OCI-LY1 (cell line): Measurements from ENCODE around the gene SUN1.

Source experiments
- H2AFZ ChIP-seq: fragments of 200-600 bp; sonication (generic), shearing (Covaris generic); 2 replicates; pipeline ENCODE4 v1.6.0; 2014; ENCODE audit warnings: antibody characterized with exemption, mild to moderate bottlenecking, low read length
- H3F3A ChIP-seq: fragments of 200-600 bp; sonication (generic), shearing (Covaris generic); 2 replicates; pipeline ENCODE4 v1.6.0; 2014; ENCODE audit warnings: mild to moderate bottlenecking, antibody characterized with exemption, low read length, moderate library complexity; ENCODE audit not compliant: insufficient read depth
- H3K27ac ChIP-seq: fragments of 200-600 bp; sonication (generic); 2 replicates; pipeline ENCODE4 v1.5.1; 2014; ENCODE audit warnings: low read length, mixed run types, mild to moderate bottlenecking, low read depth; ENCODE audit not compliant: poor library complexity, severe bottlenecking
- H3K27me3 ChIP-seq: fragments of 200-600 bp; sonication (generic); 2 replicates; pipeline ENCODE4 v1.6.0; 2014; ENCODE audit warnings: antibody characterized with exemption, mild to moderate bottlenecking, low read length, moderate library complexity; ENCODE audit not compliant: insufficient read depth
- H3K36me3 ChIP-seq: fragments of 200-600 bp; sonication (generic); 2 replicates; pipeline ENCODE4 v1.6.1; 2014; ENCODE audit warnings: mild to moderate bottlenecking, antibody characterized with exemption, low read length, moderate library complexity, mixed read lengths; ENCODE audit not compliant: insufficient read depth
- H3K4me1 ChIP-seq: fragments of 200-600 bp; sonication (generic); 2 replicates; pipeline ENCODE4 v1.5.1; 2014; ENCODE audit warnings: mild to moderate bottlenecking, low read length, moderate library complexity; ENCODE audit not compliant: insufficient read depth, severe bottlenecking
- H3K4me2 ChIP-seq: fragments of 200-600 bp; sonication (generic), shearing (Covaris generic); 2 replicates; pipeline ENCODE4 v1.6.1; 2014; ENCODE audit warnings: low read length
- H3K4me3 ChIP-seq: fragments of 200-600 bp; sonication (generic); 2 replicates; pipeline ENCODE4 v1.5.1; 2014; ENCODE audit warnings: low read length, low read depth, mild to moderate bottlenecking, mixed read lengths; ENCODE audit not compliant: poor library complexity, severe bottlenecking
- H3K79me2 ChIP-seq: fragments of 200-600 bp; shearing (Covaris generic); 2 replicates; pipeline ENCODE4 v1.6.1; 2016; ENCODE audit warnings: mixed run types, low read length, mixed read lengths; ENCODE audit not compliant: insufficient read depth
- H3K9ac ChIP-seq: fragments of 200-600 bp; sonication (generic), shearing (Covaris generic); 2 replicates; pipeline ENCODE4 v1.6.1; 2014; ENCODE audit warnings: mild to moderate bottlenecking, low read length, mixed read lengths
- H3K9me2 ChIP-seq: fragments of 200-600 bp; sonication (generic), shearing (Covaris generic); 2 replicates; pipeline ENCODE4 v1.6.1; 2014; ENCODE audit warnings: low read depth, mild to moderate bottlenecking, low read length, mixed read lengths
- H3K9me3 ChIP-seq: fragments of 200-600 bp; shearing (Covaris generic); 2 replicates; pipeline ENCODE4 v1.6.1; 2014; ENCODE audit warnings: low read length, mixed read lengths
- H4K20me1 ChIP-seq: fragments of 200-600 bp; sonication (generic), shearing (Covaris generic); 2 replicates; pipeline ENCODE4 v1.6.0; 2016; ENCODE audit warnings: mild to moderate bottlenecking, low read length; ENCODE audit not compliant: insufficient read depth
- EZH2 ChIP-seq: fragments of 200-600 bp; sonication (generic), shearing (Covaris generic); IDR thresholded peaks from 2 replicates; pipeline ENCODE4 v1.8.0; 2017; ENCODE audit warnings: borderline replicate concordance, mixed run types, mild to moderate bottlenecking, antibody characterized with exemption, low read length, moderate library complexity, mixed read lengths
- TF ChIP-seq, protein P1 (sequence below): fragments of 200-600 bp; sonication (generic), shearing (Covaris generic); IDR thresholded peaks from 2 replicates; pipeline ENCODE4 v1.5.1; 2017; ENCODE audit warnings: mild to moderate bottlenecking, antibody characterized with exemption, low read length, moderate library complexity, mixed read lengths

Gene SUN1

GRCh38 chr7:832968-833424 is 720 bp downstream of the SUN1 start:
- peaks cover 19% of the 10 kb centered on the region for H3K36me3 ChIP-seq
- H3K9me2 ChIP-seq = no peaks in the 10 kb centered on the region
- no peaks in the 10 kb centered on the region for H4K20me1 ChIP-seq
- no peaks in the 10 kb centered on the region for H3K27me3 ChIP-seq
- H3K9ac ChIP-seq = no peak overlapping the region
- peaks cover 20% of the 10 kb centered on the region for H3K4me1 ChIP-seq
- no peaks in the 10 kb centered on the region for H3F3A ChIP-seq
- H3K79me2 ChIP-seq = peaks cover 34% of the 10 kb centered on the region
- H3K4me2 ChIP-seq = no peak overlapping the region
- H3K4me3 ChIP-seq = no peak overlapping the region
- no peaks in the 10 kb centered on the region for H3K9me3 ChIP-seq
- no peak overlapping the region for H3K27ac ChIP-seq
- no peak overlapping the region for H2AFZ ChIP-seq
- TF ChIP-seq EZH2 = no peak
- TF ChIP-seq, protein P1, sequence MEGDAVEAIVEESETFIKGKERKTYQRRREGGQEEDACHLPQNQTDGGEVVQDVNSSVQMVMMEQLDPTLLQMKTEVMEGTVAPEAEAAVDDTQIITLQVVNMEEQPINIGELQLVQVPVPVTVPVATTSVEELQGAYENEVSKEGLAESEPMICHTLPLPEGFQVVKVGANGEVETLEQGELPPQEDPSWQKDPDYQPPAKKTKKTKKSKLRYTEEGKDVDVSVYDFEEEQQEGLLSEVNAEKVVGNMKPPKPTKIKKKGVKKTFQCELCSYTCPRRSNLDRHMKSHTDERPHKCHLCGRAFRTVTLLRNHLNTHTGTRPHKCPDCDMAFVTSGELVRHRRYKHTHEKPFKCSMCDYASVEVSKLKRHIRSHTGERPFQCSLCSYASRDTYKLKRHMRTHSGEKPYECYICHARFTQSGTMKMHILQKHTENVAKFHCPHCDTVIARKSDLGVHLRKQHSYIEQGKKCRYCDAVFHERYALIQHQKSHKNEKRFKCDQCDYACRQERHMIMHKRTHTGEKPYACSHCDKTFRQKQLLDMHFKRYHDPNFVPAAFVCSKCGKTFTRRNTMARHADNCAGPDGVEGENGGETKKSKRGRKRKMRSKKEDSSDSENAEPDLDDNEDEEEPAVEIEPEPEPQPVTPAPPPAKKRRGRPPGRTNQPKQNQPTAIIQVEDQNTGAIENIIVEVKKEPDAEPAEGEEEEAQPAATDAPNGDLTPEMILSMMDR = no peak

DNA sequence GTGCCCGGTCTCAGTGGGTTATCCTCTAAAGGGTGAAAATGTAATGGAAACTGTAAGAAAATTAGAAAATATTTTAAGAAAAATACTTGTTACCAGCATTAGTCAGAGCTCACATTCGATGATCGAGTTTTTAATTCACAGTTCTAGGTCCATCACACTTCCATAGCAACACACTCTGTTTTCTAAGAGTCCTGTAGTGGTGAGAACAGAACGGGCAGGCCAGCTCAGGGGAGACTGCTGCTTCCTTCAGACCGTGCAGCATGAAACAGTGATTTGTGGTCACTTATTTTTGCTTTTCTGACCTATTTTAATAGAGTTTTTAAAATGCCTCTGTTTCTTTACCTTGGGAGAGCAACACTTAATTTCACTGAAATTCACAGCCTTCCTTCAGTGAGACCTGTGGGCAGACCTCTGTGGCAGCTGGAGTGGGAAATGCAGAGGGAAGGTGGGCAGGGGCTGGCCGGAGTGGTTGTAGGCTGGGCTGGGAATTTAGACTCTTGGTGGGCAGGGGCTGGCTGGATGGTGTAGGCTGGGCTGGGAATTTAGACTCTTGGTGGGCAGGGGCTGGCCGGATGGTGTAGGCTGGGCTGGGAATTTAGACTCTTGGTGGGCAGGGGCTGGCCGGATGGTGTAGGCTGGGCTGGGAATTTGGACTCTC is 1.5 kb downstream of the SUN1 start:
- Histone ChIP-seq H3K4me3 (no peak overlapping the region), H3K27me3 (no peaks in the 10 kb centered on the region), H3K4me1 (peaks cover 20% of the 10 kb centered on the region), H3F3A (no peaks in the 10 kb centered on the region), H3K9me3 (no peaks in the 10 kb centered on the region), H3K9me2 (no peaks in the 10 kb centered on the region), H3K9ac (no peak overlapping the region), H3K4me2 (no peak overlapping the region), H3K79me2 (peaks cover 30% of the 10 kb centered on the region), H2AFZ (no peak overlapping the region), H3K27ac (no peak overlapping the region), H4K20me1 (no peaks in the 10 kb centered on the region), H3K36me3 (peaks cover 17% of the 10 kb centered on the region)
- TF ChIP-seq EZH2 = no peak
- TF ChIP-seq, protein P1 = no peak

GRCh38 chr7:834277-834676 is 2.0 kb downstream of the SUN1 start:
- Histone ChIP-seq H3K36me3 (peaks cover 21% of the 10 kb centered on the region), H3K4me2 (no peak overlapping the region), H3K9me2 (no peaks in the 10 kb centered on the region), H3K27ac (no peak overlapping the region), H3K79me2 (peaks cover 25% of the 10 kb centered on the region), H3F3A (no peaks in the 10 kb centered on the region), H3K4me1 (peaks cover 20% of the 10 kb centered on the region), H3K9ac (no peak overlapping the region), H2AFZ (no peak overlapping the region), H3K27me3 (no peaks in the 10 kb centered on the region), H3K4me3 (no peak overlapping the region), H4K20me1 (no peaks in the 10 kb centered on the region), H3K9me3 (no peaks in the 10 kb centered on the region)
- TF ChIP-seq, protein P1 = no peak
- no peak for TF ChIP-seq EZH2
